ENCODE data around the gene TEX19. TPM values are rescaled to one million over a fixed set of nuclear protein-coding genes. Genes with fewer than 3 reads are reported as not detected.

TEX19 gene
- total RNA-seq, 2 donors from 2014 or later = 10.6 TPM; not detected in 1

GRCh38 chr17:82385559-82386254 is 26.7 kb downstream of the TEX19 start:
- Histone ChIP-seq H3K4me1 (replicated peaks) (peaks cover 5% of the 10 kb centered on the region), H3K9me3 (no peaks in the 10 kb centered on the region), H3K27ac (no peak overlapping the region), H3K4me3 (no peak overlapping the region), H3K27me3 (replicated peaks; ENCODE audit: insufficient read depth) (no peaks in the 10 kb centered on the region), H3K36me3 (no peaks in the 10 kb centered on the region)
- 40% methylated on average over 24 of the region's 26 CpGs for WGBS
- intact Hi-C loops (cut with DNase I) = no loop called here
- DNase-seq (ENCODE audit: low spot score) = no peak
- TF ChIP-seq, protein P1, sequence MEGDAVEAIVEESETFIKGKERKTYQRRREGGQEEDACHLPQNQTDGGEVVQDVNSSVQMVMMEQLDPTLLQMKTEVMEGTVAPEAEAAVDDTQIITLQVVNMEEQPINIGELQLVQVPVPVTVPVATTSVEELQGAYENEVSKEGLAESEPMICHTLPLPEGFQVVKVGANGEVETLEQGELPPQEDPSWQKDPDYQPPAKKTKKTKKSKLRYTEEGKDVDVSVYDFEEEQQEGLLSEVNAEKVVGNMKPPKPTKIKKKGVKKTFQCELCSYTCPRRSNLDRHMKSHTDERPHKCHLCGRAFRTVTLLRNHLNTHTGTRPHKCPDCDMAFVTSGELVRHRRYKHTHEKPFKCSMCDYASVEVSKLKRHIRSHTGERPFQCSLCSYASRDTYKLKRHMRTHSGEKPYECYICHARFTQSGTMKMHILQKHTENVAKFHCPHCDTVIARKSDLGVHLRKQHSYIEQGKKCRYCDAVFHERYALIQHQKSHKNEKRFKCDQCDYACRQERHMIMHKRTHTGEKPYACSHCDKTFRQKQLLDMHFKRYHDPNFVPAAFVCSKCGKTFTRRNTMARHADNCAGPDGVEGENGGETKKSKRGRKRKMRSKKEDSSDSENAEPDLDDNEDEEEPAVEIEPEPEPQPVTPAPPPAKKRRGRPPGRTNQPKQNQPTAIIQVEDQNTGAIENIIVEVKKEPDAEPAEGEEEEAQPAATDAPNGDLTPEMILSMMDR (IDR thresholded peaks at IDR 0.05) = no peak

GRCh38 chr17:82386255-82386831 is 27.3 kb downstream of the TEX19 start:
- WGBS = 44% methylated on average over 17 of the region's 17 CpGs
- no peak overlapping the region for H3K4me3 ChIP-seq
- intact Hi-C loops (cut with DNase I) = no loop called here
- no peak overlapping the region for H3K27ac ChIP-seq
- H3K4me1 ChIP-seq (replicated peaks) = peaks cover 5% of the 10 kb centered on the region
- H3K36me3 ChIP-seq = no peaks in the 10 kb centered on the region
- no peaks in the 10 kb centered on the region for H3K9me3 ChIP-seq
- no peak for DNase-seq (ENCODE audit: low spot score)
- no peaks in the 10 kb centered on the region for H3K27me3 ChIP-seq (replicated peaks; ENCODE audit: insufficient read depth)
- TF ChIP-seq, protein P1 (IDR thresholded peaks at IDR 0.05) = no peak
- TF ChIP-seq POLR2A (IDR thresholded peaks at IDR 0.05) = no peak
- TF ChIP-seq POLR2AphosphoS5 (IDR thresholded peaks at IDR 0.05) = no peak

DNA sequence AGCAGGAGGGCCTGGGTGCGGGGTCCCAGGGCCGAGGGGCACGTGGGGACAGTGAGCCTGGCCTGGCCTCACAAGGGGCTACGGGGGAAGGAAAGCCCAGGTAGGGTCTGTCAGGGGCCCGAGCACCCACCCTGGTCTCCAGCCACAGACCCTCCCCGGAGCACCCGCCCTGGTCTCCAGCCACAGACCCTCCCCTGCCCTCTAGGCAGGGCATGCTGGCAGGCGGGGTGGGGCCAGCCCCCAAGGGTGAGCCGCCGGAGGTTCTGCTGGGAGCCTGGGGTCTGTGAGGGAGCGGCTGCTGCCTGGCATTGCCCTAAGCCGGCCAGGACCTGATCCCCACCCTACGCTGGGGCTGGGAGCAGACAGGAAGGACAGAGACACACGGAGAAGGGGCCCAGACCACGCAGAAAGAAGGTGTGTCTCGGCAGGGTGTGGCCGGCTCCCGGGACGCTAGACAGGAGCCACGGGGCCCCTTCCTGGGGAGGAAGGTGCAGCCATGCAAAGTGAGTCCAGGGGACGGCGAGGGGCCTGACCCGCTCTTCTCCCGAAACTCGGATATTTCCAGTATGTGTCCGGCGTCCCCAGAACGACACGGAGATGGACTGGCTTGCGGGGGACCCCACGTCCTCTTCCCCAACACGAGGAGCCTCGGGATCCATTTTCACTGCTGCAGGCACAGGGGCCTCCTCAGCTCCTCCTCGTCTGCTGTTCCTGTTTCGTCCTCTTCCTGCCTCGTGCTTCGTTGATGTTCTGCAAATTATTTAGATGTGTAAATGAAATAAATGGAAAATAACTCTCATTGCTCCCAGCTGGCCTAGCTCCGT is 28.0 kb downstream of the TEX19 start:
- intact Hi-C loops (cut with DNase I) = no loop called here
- H3K9me3 ChIP-seq = no peaks in the 10 kb centered on the region
- no peaks in the 10 kb centered on the region for H3K27me3 ChIP-seq (replicated peaks; ENCODE audit: insufficient read depth)
- H3K36me3 ChIP-seq = no peaks in the 10 kb centered on the region
- WGBS = 54% methylated on average over 31 of the region's 38 CpGs
- TF ChIP-seq POLR2A (IDR thresholded peaks at IDR 0.05) (no peak), POLR2AphosphoS5 (IDR thresholded peaks at IDR 0.05) (no peak)
- TF ChIP-seq, protein P1 (IDR thresholded peaks at IDR 0.05) = no peak
- DNase-seq (ENCODE audit: low spot score) = no peak
- H3K4me1 ChIP-seq (replicated peaks) = peaks cover 5% of the 10 kb centered on the region
- no peak overlapping the region for H3K4me3 ChIP-seq
- no peak overlapping the region for H3K27ac ChIP-seq

DNA sequence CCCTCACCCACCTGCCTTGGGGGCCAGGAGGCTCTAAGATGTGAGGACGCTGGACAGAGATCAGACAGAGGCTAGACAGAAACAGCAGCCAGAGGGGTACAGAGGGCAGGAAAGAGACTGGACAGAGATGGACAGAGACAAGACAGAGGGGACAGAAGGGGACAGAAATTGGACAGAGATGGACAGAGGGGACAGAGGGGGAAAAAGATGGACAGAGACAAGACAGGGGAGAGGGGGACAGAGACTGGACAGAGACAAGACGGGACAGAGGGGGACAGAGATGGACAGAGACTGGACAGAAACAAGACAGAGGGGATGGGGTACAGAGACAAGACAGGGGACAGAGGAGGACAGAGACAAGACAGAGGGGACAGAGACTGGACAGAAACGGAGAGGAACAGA is 28.7 kb downstream of the TEX19 start:
- WGBS = 84% methylated on average over 3 of the region's 3 CpGs
- Histone ChIP-seq H3K4me1 (replicated peaks) (peaks cover 5% of the 10 kb centered on the region), H3K27me3 (replicated peaks; ENCODE audit: insufficient read depth) (no peaks in the 10 kb centered on the region), H3K9me3 (no peaks in the 10 kb centered on the region), H3K27ac (no peak overlapping the region), H3K36me3 (no peaks in the 10 kb centered on the region), H3K4me3 (no peak overlapping the region)
- intact Hi-C loops (cut with DNase I) = no loop called here
- TF ChIP-seq POLR2A (IDR thresholded peaks at IDR 0.05) = no peak
- TF ChIP-seq POLR2AphosphoS5 (IDR thresholded peaks at IDR 0.05) = no peak
- TF ChIP-seq, protein P1 (IDR thresholded peaks at IDR 0.05) = no peak
- no peak for DNase-seq (ENCODE audit: low spot score)

Measured in prostate gland (tissue), 2 donors.